Bronchial epithelial cell (primary cell): ENCODE measurements around the gene SGCD. TPM values are rescaled to one million over a fixed set of nuclear protein-coding genes. Genes with fewer than 3 reads are reported as not detected.

Source experiments
- DNase-seq: peaks from one replicate; pipeline ENCODE4 v3.0.0-alpha.2; 2010; ENCODE audit warnings: low read depth
- FAIRE-seq: peaks from 2 replicates; lab custom pipeline; 2011; peaks lifted over from hg19 to GRCh38; lab: Jason Lieb, UNC
- H3K27me3 ChIP-seq: 2 replicates; pipeline ENCODE4 v1.5.1; 2011; ENCODE audit warnings: low read length; ENCODE audit not compliant: control insufficient read depth, insufficient read depth
- H3K36me3 ChIP-seq: 2 replicates; pipeline ENCODE4 v1.5.1; 2011; ENCODE audit warnings: low read length; ENCODE audit not compliant: control insufficient read depth, insufficient read depth
- H3K4me3 ChIP-seq: 2 replicates; pipeline ENCODE4 v1.5.1; 2011; ENCODE audit warnings: mild to moderate bottlenecking, low read depth, low read length, control low read depth
- CTCF ChIP-seq: IDR thresholded peaks from 2 replicates; pipeline ENCODE4 v1.5.1; 2011; ENCODE audit warnings: mild to moderate bottlenecking, moderate library complexity, low read length, control low read depth, inconsistent platforms; ENCODE audit not compliant: insufficient read depth, severe bottlenecking
- total RNA-seq: library from RNA; depleted of rRNA; stranded (reverse); fragments of >200 nt; gene quantifications from 2 replicates; pipeline ENCODE4 v1.2.1, GENCODE V29; 2014

Gene SGCD
- total RNA-seq, 1 donor from 2014 or later = under 0.01 TPM

GRCh38 chr5:156683509-156683908 lies 356.5 kb downstream of the SGCD start:
- no peak for FAIRE-seq
- Histone ChIP-seq H3K36me3 (no peaks in the 10 kb centered on the region), H3K27me3 (no peaks in the 10 kb centered on the region), H3K4me3 (no peak overlapping the region)
- TF ChIP-seq CTCF = no peak
- DNase-seq = no peak

GRCh38 chr5:156684216-156684615 lies 357.3 kb downstream of the SGCD start:
- Histone ChIP-seq H3K27me3 (no peaks in the 10 kb centered on the region), H3K36me3 (no peaks in the 10 kb centered on the region), H3K4me3 (no peak overlapping the region)
- FAIRE-seq = no peak
- no peak for TF ChIP-seq CTCF
- DNase-seq = no peak

GRCh38 chr5:156685481-156685880 lies 358.5 kb downstream of the SGCD start:
- DNase-seq (no peak), FAIRE-seq (no peak)
- H3K27me3 ChIP-seq = no peaks in the 10 kb centered on the region
- TF ChIP-seq CTCF = no peak
- no peaks in the 10 kb centered on the region for H3K36me3 ChIP-seq
- H3K4me3 ChIP-seq = no peak overlapping the region

DNA sequence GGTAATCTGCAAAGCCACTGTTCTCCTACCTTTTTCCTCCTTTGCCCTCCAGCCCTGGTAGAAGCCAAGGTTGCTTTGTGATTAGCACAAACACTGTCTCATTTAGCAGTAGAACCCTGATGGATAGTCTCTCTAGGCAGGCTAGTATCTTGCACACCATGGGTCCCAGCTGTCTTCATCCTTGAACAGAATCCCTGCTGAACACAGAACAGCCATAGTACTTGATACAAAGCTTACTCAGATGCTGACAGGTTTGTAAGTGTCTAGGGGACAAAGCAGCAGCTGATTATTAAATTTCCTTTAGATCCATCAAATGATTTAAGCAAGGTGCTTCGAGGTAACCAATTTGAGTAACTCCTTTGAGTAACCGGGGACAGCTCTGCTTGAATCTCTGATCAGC lies 359.4 kb downstream of the SGCD start:
- FAIRE-seq = no peak
- TF ChIP-seq CTCF = no peak
- Histone ChIP-seq H3K4me3 (no peak overlapping the region), H3K27me3 (no peaks in the 10 kb centered on the region), H3K36me3 (no peaks in the 10 kb centered on the region)
- no peak for DNase-seq

DNA sequence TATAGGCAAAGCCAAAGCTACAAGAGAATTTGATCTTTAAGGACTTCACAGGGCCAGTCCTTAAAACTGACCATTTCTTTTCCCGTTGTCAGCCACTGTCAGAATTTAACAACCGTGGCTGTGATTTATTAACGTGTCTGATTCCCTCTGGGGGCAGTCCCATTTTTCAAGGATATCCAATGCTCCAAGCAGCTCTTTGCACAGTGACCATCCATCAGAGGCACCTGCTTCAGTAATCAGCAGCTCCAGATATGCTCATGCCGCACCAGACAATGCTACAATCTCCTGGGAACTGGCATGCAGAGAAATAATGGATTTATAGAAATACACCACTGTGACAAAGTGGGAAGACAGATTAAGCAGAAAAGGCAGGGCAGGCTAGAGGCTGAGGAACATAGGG lies 359.8 kb downstream of the SGCD start:
- DNase-seq = no peak
- H3K36me3 ChIP-seq = no peaks in the 10 kb centered on the region
- H3K27me3 ChIP-seq = no peaks in the 10 kb centered on the region
- H3K4me3 ChIP-seq = no peak overlapping the region
- TF ChIP-seq CTCF = no peak
- FAIRE-seq = no peak

- Histone ChIP-seq H3K27me3 (no peaks in the 10 kb centered on the region), H3K4me3 (no peak overlapping the region), H3K36me3 (no peaks in the 10 kb centered on the region)
- FAIRE-seq (no peak), DNase-seq (no peak)
- TF ChIP-seq CTCF = no peak
These were observed 360.6 kb downstream of the SGCD start for GRCh38 chr5:156687514-156687913.
